Measurements from ENCODE around the gene RNF145. TPM values are rescaled to one million over a fixed set of nuclear protein-coding genes. Genes with fewer than 3 reads are reported as not detected.

RNF145 gene
- total and polyA plus RNA-seq, 10 of the 15 experiments (the other 5 are each of a cell fraction or from before 2014, with no cell fraction given) = 9.7 to 58.1 (median 38.2) TPM

DNA sequence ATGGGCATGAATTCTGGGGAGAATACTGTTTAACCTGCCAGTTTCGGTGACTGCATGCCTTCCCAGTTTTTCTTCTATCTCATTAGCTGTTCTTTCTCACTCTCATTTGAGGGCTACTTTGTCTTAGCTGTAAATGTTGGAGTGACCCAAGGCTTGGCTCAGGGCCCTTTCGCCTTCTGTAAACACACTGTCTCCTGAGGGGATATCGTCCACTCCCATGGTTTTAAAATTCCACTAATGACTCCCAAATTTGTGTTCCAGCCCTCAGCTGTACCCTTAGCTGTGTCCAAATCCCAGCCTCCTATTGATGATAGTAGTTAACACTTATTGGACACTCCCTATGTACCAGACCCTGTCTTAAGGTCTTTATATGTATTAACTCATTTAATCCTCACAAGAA lies 14.1 kb upstream of the RNF145 start (continued):
- TF ChIP-seq ZNF207 (IDR thresholded peaks at IDR 0.05; ENCODE audit: borderline replicate concordance) (no peak), RAD21 (IDR thresholded peaks at IDR 0.05; ENCODE audit: insufficient read depth, low read depth, low read length) (no peak), JUND (IDR thresholded peaks at IDR 0.05; ENCODE audit: low read depth, low read length) (no peak), MTA3 (IDR thresholded peaks at IDR 0.05; ENCODE audit: borderline replicate concordance, low read length) (no peak), BCL11A (IDR thresholded peaks at IDR 0.05; ENCODE audit: low read depth, low read length) (no peak), SIX5 (IDR thresholded peaks at IDR 0.05; ENCODE audit: low read depth, low read length, severe bottlenecking) (no peak), TCF7 (IDR thresholded peaks at IDR 0.05; ENCODE audit: borderline replicate concordance) (no peak), CREM (IDR thresholded peaks at IDR 0.05; ENCODE audit: low read depth) (no peak)
- TF ChIP-seq, protein P1, sequence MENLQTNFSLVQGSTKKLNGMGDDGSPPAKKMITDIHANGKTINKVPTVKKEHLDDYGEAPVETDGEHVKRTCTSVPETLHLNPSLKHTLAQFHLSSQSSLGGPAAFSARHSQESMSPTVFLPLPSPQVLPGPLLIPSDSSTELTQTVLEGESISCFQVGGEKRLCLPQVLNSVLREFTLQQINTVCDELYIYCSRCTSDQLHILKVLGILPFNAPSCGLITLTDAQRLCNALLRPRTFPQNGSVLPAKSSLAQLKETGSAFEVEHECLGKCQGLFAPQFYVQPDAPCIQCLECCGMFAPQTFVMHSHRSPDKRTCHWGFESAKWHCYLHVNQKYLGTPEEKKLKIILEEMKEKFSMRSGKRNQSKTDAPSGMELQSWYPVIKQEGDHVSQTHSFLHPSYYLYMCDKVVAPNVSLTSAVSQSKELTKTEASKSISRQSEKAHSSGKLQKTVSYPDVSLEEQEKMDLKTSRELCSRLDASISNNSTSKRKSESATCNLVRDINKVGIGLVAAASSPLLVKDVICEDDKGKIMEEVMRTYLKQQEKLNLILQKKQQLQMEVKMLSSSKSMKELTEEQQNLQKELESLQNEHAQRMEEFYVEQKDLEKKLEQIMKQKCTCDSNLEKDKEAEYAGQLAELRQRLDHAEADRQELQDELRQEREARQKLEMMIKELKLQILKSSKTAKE (IDR thresholded peaks at IDR 0.05; ENCODE audit: low read depth, poor library complexity, severe bottlenecking) = no peak
- TF ChIP-seq, protein P2, sequence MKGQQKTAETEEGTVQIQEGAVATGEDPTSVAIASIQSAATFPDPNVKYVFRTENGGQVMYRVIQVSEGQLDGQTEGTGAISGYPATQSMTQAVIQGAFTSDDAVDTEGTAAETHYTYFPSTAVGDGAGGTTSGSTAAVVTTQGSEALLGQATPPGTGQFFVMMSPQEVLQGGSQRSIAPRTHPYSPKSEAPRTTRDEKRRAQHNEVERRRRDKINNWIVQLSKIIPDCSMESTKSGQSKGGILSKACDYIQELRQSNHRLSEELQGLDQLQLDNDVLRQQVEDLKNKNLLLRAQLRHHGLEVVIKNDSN (IDR thresholded peaks at IDR 0.05; ENCODE audit: borderline replicate concordance, extremely low read length, insufficient read depth, low read depth, low read length) = no peak

DNA sequence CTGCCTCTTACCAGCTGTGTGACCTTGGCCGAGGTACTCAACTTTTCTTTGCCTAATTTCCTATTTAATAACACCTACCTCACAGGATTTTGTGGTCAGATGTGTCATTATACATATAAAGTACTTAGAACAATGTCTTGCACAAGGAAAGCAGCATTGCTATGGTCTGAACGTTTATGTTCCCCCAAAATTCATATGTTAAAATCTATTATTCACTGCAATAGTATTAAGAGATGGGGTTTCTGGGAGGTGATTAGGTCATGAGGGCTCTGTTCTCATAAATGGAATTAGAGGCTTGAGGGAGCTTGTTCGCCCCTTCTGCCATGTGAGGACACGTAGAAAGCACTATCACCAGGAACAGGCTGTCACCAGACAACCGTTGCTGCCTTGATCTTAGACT lies 10.9 kb upstream of the RNF145 start:
- in situ Hi-C loops (cut with MboI) (no loop called here), intact Hi-C loops (cut with micrococcal nuclease; ENCODE audit: unreplicated experiment) (no loop called here)
- H3K27me3 ChIP-seq (replicated peaks in 1 of 2; ENCODE audit: control insufficient read depth in 2 of 2, insufficient read depth in 2 of 2, low read length in 1 of 2) = no peaks in the 10 kb centered on the region
- no peaks in the 10 kb centered on the region for H3K4me1 ChIP-seq (ENCODE audit: control insufficient read depth, insufficient read depth, low read length)
- DNase-seq (ENCODE audit: low read depth, low spot score) (no peak), FAIRE-seq (no peak), ATAC-seq (no peak)
- no peaks in the 10 kb centered on the region for H3K79me2 ChIP-seq (ENCODE audit: control insufficient read depth, insufficient read depth, low read length)
- 13% methylated on average over 5 of the region's 5 CpGs for WGBS (ENCODE audit: insufficient coverage, insufficient replicate concordance, low lambda C conversion rate, missing lambda C conversion rate)
- H3K36me3 ChIP-seq (ENCODE audit: control insufficient read depth in 2 of 2, insufficient read depth in 2 of 2, low read length in 1 of 2) = no peaks in the 10 kb centered on the region
- CTCF ChIA-PET = interaction anchor here (1.9 kb wide), 1 partner anchor 63 kb away, joined by 5 read pairs; no protein-coding TSS in a partner anchor
- no TSS peak for BruUV-seq (replicated peaks)
- no peak overlapping the region for H3K4me2 ChIP-seq (ENCODE audit: control insufficient read depth, insufficient read depth)
- SMC1A ChIA-PET (ENCODE audit: uncharacterized antibody, unreplicated experiment) = interaction anchor here (0.6 kb wide), 1 partner anchor 11 kb away, joined by 3 read pairs; no protein-coding TSS in a partner anchor
- H3K9me3 ChIP-seq (replicated peaks; ENCODE audit: control insufficient read depth, insufficient read depth, low read length) = no peaks in the 10 kb centered on the region
- H4K20me1 ChIP-seq (ENCODE audit: control insufficient read depth, insufficient read depth) = no peaks in the 10 kb centered on the region
- H3K9ac ChIP-seq (ENCODE audit: control insufficient read depth, insufficient read depth, low read length) = no peak overlapping the region
- RAD21 ChIA-PET (ENCODE audit: unreplicated experiment) = no interaction called here
- H3K4me3 ChIP-seq = no peak overlapping the region
- no peak overlapping the region for H3K27ac ChIP-seq (ENCODE audit: control insufficient read depth, insufficient read depth)
- POLR2A ChIA-PET = no interaction called here
- no peak overlapping the region for H2AFZ ChIP-seq (ENCODE audit: control insufficient read depth, low read depth, low read length)
- no peak for TF ChIP-seq RB1 (IDR thresholded peaks at IDR 0.05; ENCODE audit: borderline replicate concordance)
- TF ChIP-seq, protein P3, sequence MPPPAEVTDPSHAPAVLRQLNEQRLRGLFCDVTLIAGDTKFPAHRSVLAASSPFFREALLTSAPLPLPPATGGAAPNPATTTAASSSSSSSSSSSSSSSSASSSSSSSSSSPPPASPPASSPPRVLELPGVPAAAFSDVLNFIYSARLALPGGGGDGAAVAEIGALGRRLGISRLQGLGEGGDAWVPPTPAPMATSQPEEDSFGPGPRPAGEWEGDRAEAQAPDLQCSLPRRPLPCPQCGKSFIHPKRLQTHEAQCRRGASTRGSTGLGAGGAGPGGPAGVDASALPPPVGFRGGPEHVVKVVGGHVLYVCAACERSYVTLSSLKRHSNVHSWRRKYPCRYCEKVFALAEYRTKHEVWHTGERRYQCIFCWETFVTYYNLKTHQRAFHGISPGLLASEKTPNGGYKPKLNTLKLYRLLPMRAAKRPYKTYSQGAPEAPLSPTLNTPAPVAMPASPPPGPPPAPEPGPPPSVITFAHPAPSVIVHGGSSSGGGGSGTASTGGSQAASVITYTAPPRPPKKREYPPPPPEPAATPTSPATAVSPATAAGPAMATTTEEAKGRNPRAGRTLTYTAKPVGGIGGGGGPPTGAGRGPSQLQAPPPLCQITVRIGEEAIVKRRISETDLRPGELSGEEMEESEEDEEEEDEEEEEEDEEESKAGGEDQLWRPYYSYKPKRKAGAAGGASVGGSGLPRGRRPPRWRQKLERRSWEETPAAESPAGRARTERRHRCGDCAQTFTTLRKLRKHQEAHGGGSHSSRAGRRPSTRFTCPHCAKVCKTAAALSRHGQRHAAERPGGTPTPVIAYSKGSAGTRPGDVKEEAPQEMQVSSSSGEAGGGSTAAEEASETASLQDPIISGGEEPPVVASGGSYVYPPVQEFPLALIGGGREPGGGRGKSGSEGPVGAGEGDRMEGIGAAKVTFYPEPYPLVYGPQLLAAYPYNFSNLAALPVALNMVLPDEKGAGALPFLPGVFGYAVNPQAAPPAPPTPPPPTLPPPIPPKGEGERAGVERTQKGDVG (CRISPR knock-in tag; IDR thresholded peaks at IDR 0.05) = no peak
- no peak for TF ChIP-seq NFXL1 (IDR thresholded peaks at IDR 0.05; ENCODE audit: borderline replicate concordance)
- TF ChIP-seq, protein P4, sequence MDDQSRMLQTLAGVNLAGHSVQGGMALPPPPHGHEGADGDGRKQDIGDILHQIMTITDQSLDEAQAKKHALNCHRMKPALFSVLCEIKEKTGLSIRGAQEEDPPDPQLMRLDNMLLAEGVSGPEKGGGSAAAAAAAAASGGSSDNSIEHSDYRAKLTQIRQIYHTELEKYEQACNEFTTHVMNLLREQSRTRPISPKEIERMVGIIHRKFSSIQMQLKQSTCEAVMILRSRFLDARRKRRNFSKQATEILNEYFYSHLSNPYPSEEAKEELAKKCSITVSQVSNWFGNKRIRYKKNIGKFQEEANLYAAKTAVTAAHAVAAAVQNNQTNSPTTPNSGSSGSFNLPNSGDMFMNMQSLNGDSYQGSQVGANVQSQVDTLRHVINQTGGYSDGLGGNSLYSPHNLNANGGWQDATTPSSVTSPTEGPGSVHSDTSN (IDR thresholded peaks at IDR 0.05; ENCODE audit: insufficient replicate concordance, low read depth, low read length) = no peak
- TF ChIP-seq TARDBP (IDR thresholded peaks at IDR 0.05; ENCODE audit: borderline replicate concordance) = no peak
- TF ChIP-seq SPI1 (IDR thresholded peaks at IDR 0.05; ENCODE audit: borderline replicate concordance, insufficient read depth, low read depth, low read length) = no peak
- no peak for TF ChIP-seq YBX1 (IDR thresholded peaks at IDR 0.05)
